D341Med (cell line): ENCODE results near the gene PRPSAP2.

Experiments used
- DNase-seq: peaks from one replicate; pipeline ENCODE4 v3.0.0; 2012; ENCODE audit warnings: low spot score

PRPSAP2 gene

GRCh38 chr17:18962494-18962815 is 104.5 kb downstream of the PRPSAP2 start:
- no peak for DNase-seq

GRCh38 chr17:18963126-18964017 is 105.4 kb downstream of the PRPSAP2 start:
- no peak for DNase-seq

- DNase-seq: no peak
These were observed 106.1 kb downstream of the PRPSAP2 start for GRCh38 chr17:18964018-18964351.

- no peak for DNase-seq
These were observed 106.6 kb downstream of the PRPSAP2 start for GRCh38 chr17:18964550-18964949.

GRCh38 chr17:18965530-18966236 is 107.8 kb downstream of the PRPSAP2 start:
- DNase-seq: no peak

- DNase-seq: no peak
These were observed 109.1 kb downstream of the PRPSAP2 start for GRCh38 chr17:18966831-18967624.

- no peak for DNase-seq
These were observed 110.0 kb downstream of the PRPSAP2 start for GRCh38 chr17:18967916-18968315.

GRCh38 chr17:18968345-18968744 is 110.4 kb downstream of the PRPSAP2 start:
- DNase-seq: no peak

- DNase-seq: no peak
These were observed 111.3 kb downstream of the PRPSAP2 start for GRCh38 chr17:18968945-18969887.

GRCh38 chr17:18970582-18971480 is 112.9 kb downstream of the PRPSAP2 start:
- no peak for DNase-seq

GRCh38 chr17:18971801-18972200 is 113.9 kb downstream of the PRPSAP2 start:
- no peak for DNase-seq

GRCh38 chr17:18974407-18975149 is 116.6 kb downstream of the PRPSAP2 start:
- DNase-seq: no peak

GRCh38 chr17:18975597-18975996 is 117.7 kb downstream of the PRPSAP2 start:
- DNase-seq: no peak

- DNase-seq: no peak
These were observed 118.3 kb downstream of the PRPSAP2 start for GRCh38 chr17:18976201-18976600.

- DNase-seq: no peak
These were observed 119.1 kb downstream of the PRPSAP2 start for GRCh38 chr17:18977021-18977420.

GRCh38 chr17:18977646-18978045 is 119.7 kb downstream of the PRPSAP2 start:
- no peak for DNase-seq

- DNase-seq: no peak
These were observed 120.1 kb downstream of the PRPSAP2 start for GRCh38 chr17:18978050-18978449.

GRCh38 chr17:18978655-18979054 is 120.7 kb downstream of the PRPSAP2 start:
- no peak for DNase-seq
